Astrocyte of the spinal cord (primary cell): ENCODE results near the gene ASIC1.

Experiments used
- DNase-seq: peaks from one replicate; pipeline ENCODE4 v3.0.0; 2011; ENCODE audit warnings: low read depth, low spot score
- H3K4me3 ChIP-seq: 2 replicates; pipeline ENCODE4 v1.5.1; 2011; ENCODE audit warnings: low read depth, mild to moderate bottlenecking, low read length, moderate library complexity
- CTCF ChIP-seq: IDR thresholded peaks from 2 replicates; pipeline ENCODE4 v1.5.1; 2012; ENCODE audit warnings: low read depth, mild to moderate bottlenecking, low read length, inconsistent platforms
- in situ Hi-C: cut with HindIII; loops from 2 replicates; pipeline ENCODE4 v1.10.0; 2017; ENCODE audit warnings: low sequenced_read_pairs

ASIC1 gene

GRCh38 chr12:50057000-50057841, at the start of gene ASIC1:
TSS of gene ASIC1 (plus strand) at chr12:50057596. CDS start at chr12:50058767, 1,171 bp downstream.
- peak; percentile 56 for DNase-seq
- H3K4me3 ChIP-seq = peak within 1 kb of the TSS; percentile 52
- in situ Hi-C loops = no loop called here
- TF ChIP-seq CTCF = no peak

- TF ChIP-seq CTCF = no peak
- no peak overlapping the region for H3K4me3 ChIP-seq
- no peak for DNase-seq
- in situ Hi-C loops = no loop called here
Measured at GRCh38 chr12:50013361-50014147, 43.8 kb upstream of the ASIC1 start.

DNA sequence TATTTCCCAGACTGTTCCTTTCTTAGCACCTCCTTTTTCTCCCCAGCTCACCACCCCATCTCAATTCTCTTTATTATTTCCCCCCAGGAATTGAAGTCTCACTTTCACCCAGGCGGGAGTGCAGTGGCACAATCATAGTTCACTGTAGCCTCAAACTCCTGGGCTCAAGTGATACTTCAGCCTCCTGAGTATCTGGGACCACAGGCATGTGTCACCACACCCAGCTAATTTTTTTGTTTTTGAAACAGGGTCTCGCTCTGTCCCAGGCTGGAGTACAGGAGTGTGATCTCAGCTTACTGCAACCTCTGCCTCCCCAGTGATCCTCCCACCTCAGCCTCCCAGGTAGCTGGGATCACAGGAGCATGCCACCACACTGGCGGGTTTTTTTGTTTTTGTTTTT, 43.1 kb upstream of the ASIC1 start:
- no peak for DNase-seq
- in situ Hi-C loops = no loop called here
- no peak for TF ChIP-seq CTCF
- no peak overlapping the region for H3K4me3 ChIP-seq

DNA sequence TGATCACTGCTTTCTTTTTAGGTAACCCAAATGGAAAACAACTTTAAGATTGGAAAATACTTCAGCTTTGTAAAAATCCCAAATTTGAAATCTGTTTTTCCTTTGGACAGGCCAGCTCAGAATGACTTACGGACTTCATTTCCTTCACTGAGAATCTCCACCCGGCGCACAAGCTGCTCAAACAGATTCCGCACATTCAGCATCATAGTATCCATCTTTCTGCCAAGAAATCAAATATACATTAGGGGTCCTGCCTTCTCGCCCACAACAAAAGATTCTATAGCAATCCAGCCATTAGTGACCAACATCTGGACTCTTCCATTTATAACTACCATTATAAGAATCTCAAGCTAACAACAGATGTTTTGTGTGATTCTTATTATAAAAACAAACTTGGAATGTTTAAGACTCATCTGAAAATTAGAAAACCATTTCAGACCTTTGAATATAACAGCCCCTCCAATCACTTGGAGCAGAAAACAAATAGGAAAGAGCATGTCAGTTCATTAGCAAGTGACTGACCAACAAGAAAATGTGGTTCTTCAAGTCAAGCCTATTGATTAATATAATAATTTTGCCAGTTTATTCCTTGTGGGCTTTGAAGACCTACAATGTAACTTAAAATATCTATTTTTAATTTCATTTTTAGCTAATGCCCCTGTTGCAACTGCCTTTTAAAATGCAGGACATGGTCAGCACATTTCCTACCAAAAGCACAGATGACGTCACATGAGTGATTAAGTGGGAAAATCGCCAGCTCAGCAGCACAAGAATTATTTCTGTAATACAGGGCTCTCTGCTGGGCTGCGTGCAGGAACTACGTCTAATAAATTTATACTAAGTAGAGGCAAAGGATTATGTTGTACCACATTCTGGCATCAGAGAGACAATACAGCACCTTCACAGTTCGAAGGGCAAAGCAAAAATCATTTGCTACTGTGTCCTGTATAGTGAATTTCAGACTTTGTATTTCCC, 40.6 kb upstream of the ASIC1 start:
- in situ Hi-C loops = no loop called here
- DNase-seq = peak; percentile 86
- no peak for TF ChIP-seq CTCF
- no peak overlapping the region for H3K4me3 ChIP-seq

DNA sequence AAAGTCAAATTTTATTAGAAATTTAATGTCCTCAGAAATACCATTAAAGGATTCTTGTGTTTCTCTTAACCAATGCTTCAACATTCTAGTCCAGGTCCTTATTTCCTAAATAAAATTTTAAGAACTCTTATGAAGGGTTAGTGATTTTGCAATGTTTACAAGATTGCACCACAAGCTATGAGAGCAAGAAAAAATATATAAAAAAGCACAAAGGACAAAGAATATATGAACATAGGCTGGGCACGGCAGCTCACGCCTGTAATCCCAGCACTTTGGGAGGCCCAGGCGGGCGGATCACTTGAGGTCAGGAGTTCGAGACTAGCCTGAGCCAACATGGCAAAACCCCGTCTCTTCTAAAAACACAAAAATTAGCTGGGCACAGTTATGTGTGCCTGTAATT, 39.8 kb upstream of the ASIC1 start:
- TF ChIP-seq CTCF = no peak
- DNase-seq = no peak
- in situ Hi-C loops = no loop called here
- no peak overlapping the region for H3K4me3 ChIP-seq

DNA sequence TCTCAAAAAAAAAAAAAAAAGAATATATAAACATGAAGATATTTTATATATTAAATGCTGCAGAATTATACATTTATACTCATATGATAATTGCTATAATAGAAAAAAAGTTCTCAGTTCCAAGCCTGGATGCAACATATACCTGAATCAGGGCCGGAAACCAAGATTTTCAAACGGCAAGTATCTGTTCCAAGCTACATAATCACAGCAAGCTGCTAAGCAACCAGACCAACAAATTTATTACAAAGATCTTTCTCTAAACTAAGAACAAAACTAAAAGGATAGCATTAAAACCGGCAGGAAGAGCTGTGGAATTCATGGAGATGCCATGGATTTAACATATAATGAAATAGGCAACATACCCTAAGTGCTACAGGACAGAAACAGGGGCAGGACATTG, 39.2 kb upstream of the ASIC1 start:
- in situ Hi-C loops = no loop called here
- H3K4me3 ChIP-seq = no peak overlapping the region
- TF ChIP-seq CTCF = no peak
- no peak for DNase-seq
